Activated CD4-positive, alpha-beta T cell treated with anti-CD3 and anti-CD28 coated beads for 1 hour (primary cell): Measurements from ENCODE around the gene CYB5R4.

Source experiments
- DNase-seq: peaks from one replicate; pipeline ENCODE4 v3.0.0-alpha.2; 2020

CYB5R4 gene

GRCh38 chr6:83998021-83998584 is 138.6 kb downstream of the CYB5R4 start:
- DNase-seq: no peak

GRCh38 chr6:84001119-84001518 is 141.6 kb downstream of the CYB5R4 start:
- DNase-seq: no peak

DNA sequence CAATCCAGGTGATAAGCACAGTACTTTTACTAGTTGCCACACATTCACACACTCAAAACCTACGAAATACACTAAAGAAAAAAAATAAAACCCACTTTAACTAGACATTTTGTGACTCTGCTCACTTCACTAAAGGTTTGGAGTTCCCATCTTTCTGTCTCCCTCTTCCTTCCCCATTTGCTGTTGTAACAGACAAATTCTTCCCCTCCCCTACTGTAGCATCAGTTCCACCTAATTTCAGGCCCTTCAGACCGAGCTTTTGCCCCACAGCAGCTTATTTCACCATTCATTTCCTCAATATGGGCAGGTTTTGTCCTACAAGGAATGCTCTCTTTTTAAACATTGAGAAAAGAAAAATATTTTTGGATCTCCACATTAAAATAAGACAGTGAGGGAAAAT is 142.7 kb downstream of the CYB5R4 start:
- DNase-seq: no peak

GRCh38 chr6:84003131-84003530 is 143.6 kb downstream of the CYB5R4 start:
- DNase-seq: no peak

DNA sequence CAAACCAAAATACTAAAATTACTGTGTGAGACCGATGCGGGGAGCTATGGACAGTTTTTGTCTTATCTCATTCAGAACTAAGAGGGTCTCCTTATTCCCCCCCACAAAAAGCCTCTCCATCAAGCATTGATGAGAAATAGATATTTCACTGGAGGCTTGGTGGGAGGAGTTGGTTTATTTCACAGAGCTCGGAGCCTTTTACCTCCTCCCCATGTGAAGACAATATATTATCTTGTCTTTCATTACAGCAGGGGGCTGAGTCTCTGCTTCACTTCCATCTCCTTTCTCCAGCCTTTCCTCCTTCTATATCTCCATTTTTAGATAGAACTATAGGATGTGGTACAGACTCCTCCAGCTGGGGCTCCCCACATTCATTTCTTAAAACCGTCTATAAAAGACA is 144.2 kb downstream of the CYB5R4 start:
- DNase-seq: no peak

- DNase-seq: no peak
These were observed 148.4 kb downstream of the CYB5R4 start for GRCh38 chr6:84007871-84008270.

- no peak for DNase-seq
These were observed 153.9 kb downstream of the CYB5R4 start for GRCh38 chr6:84013354-84013753.

GRCh38 chr6:84013931-84014330 is 154.4 kb downstream of the CYB5R4 start:
- no peak for DNase-seq

GRCh38 chr6:84016029-84016428 is 156.5 kb downstream of the CYB5R4 start:
- no peak for DNase-seq
